ENCODE results near the gene PLCG2.

DNA sequence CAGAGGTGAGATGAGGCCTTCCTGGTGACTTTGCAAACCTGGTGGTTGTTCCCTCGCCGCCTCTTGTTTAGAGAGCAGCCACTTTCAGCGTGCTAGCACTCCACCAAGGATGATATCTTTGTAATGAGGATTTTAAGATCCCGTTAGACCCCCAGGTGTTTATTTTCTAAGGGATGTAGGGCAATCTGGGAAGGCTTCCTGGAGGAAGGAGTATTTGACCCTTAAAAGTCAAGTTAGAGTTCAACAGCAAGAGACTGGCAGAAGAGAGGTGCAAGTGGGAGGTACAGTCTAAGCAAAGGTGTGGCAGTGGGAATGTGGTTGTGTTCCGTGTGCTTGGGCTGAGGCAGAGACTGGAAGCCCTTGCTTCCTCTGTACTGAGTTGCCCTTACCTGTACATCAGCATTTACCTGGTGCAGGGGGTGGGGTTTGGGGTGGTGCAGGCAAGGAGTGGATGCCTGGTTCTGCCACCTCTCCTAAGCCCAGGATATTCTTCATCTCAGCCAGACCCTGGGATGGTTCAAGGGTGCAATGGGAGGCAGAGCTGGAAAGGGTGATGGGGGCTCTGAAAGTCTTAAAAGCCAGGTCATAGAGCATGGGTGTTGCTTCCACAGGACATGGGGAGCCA, 148.6 kb downstream of the PLCG2 start:
- TF ChIP-seq, protein P1, sequence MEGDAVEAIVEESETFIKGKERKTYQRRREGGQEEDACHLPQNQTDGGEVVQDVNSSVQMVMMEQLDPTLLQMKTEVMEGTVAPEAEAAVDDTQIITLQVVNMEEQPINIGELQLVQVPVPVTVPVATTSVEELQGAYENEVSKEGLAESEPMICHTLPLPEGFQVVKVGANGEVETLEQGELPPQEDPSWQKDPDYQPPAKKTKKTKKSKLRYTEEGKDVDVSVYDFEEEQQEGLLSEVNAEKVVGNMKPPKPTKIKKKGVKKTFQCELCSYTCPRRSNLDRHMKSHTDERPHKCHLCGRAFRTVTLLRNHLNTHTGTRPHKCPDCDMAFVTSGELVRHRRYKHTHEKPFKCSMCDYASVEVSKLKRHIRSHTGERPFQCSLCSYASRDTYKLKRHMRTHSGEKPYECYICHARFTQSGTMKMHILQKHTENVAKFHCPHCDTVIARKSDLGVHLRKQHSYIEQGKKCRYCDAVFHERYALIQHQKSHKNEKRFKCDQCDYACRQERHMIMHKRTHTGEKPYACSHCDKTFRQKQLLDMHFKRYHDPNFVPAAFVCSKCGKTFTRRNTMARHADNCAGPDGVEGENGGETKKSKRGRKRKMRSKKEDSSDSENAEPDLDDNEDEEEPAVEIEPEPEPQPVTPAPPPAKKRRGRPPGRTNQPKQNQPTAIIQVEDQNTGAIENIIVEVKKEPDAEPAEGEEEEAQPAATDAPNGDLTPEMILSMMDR (IDR thresholded peaks at IDR 0.05; ENCODE audit: poor library complexity, severe bottlenecking) = no peak
- no peak for TF ChIP-seq EP300 (conservative IDR thresholded peaks at IDR 0.05; ENCODE audit: poor library complexity, severe bottlenecking)
- TF ChIP-seq TAF1 (IDR thresholded peaks at IDR 0.05; ENCODE audit: low read depth) = no peak
- TF ChIP-seq RAD21 (conservative IDR thresholded peaks at IDR 0.05) = no peak
